Measurements from ENCODE around the gene HYAL3. TPM values are rescaled to one million over a fixed set of nuclear protein-coding genes. Genes with fewer than 3 reads are reported as not detected.

Gene HYAL3
- total RNA-seq, 1 donor from 2014 or later, result not detected

DNA sequence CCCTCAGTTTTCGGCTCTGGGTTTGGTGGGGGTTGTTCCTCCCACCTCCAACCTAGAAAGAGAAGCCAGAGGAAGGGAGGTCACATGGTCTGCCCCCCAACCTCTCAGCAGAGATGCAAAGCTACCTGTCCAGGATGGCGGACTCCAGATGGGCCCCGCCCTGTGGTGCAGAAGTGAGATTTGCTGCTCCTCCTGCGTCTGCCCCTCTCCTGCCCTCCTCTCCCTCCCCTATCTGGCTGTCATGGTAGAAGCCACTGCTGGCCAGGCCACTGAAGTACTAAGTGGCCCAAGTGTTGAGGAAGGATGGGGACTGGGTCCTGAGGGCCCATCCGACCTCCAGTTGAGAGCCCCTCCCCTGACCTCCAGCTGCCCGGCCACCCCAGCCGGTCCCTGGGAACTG lies 32.4 kb downstream of the HYAL3 start:
- intact Hi-C loops (cut with DNase I), result no loop called here
- Histone ChIP-seq H3K9me3 (no peaks in the 10 kb centered on the region), H3K27me3 (no peaks in the 10 kb centered on the region), H3K4me3 (peak overlapping the region; percentile 61 to 70), H3K27ac (peak overlapping the region; percentile 97 to 99), H3K36me3 (no peaks in the 10 kb centered on the region), H3K4me1 (peaks cover 27 to 62% of the 10 kb centered on the region in 2 donors)
- no peak for DNase-seq (ENCODE audit: low spot score in 2 of 2)
- TF ChIP-seq, protein P1, sequence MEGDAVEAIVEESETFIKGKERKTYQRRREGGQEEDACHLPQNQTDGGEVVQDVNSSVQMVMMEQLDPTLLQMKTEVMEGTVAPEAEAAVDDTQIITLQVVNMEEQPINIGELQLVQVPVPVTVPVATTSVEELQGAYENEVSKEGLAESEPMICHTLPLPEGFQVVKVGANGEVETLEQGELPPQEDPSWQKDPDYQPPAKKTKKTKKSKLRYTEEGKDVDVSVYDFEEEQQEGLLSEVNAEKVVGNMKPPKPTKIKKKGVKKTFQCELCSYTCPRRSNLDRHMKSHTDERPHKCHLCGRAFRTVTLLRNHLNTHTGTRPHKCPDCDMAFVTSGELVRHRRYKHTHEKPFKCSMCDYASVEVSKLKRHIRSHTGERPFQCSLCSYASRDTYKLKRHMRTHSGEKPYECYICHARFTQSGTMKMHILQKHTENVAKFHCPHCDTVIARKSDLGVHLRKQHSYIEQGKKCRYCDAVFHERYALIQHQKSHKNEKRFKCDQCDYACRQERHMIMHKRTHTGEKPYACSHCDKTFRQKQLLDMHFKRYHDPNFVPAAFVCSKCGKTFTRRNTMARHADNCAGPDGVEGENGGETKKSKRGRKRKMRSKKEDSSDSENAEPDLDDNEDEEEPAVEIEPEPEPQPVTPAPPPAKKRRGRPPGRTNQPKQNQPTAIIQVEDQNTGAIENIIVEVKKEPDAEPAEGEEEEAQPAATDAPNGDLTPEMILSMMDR (IDR thresholded peaks at IDR 0.05), result no peak

DNA sequence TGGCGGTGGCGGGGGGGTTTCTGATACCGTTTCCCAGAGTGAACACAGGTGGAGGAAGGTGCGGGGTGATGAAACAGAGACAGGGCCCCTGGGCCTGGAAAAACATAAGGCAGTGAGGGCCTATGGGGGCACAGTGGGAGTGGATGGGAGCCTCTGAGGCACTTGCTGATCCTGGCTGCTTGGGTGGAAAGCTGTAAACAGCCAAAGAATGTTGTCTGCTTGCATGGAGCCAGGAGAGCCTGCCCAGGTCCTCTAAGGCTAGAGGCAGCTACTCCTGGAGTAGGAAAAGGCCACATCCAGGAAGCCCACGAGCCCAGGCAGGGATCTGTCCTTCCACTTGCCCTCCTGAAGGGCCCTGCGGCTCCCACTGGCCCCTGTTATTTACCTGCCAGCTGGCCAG lies 33.2 kb downstream of the HYAL3 start:
- no peaks in the 10 kb centered on the region for H3K9me3 ChIP-seq
- H3K36me3 ChIP-seq, result no peaks in the 10 kb centered on the region
- H3K4me1 ChIP-seq, result peaks cover 28 to 65% of the 10 kb centered on the region in 2 donors
- TF ChIP-seq, protein P1 (IDR thresholded peaks at IDR 0.05), result no peak
- no peaks in the 10 kb centered on the region for H3K27me3 ChIP-seq
- peak overlapping the region; percentile 97 to 99 for H3K27ac ChIP-seq
- intact Hi-C loops (cut with DNase I), result no loop called here
- no peak for DNase-seq (ENCODE audit: low spot score in 2 of 2)
- H3K4me3 ChIP-seq, result peak overlapping the region in 1 of 2 donors; percentile 70

DNA sequence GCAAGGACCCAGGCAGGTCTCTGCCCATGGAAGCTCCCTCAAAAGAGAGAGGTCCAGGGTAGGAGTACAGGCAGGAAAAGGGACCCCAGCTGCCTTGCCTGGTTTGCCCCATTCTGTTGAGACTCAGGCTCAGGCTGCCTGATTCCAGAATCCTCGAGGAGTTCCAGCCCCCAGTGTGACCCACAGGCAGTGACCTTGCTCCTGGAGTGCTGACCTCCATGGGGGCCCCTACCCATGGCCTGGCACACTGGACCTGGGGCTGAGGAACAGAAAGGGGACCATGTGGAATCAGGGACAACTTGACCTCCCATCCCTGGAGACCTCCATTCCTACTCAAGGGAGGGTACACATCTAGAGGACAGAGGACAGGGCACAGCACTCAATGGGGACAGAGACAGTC lies 33.6 kb downstream of the HYAL3 start:
- intact Hi-C loops (cut with DNase I), result loop anchor here (2.0 kb wide), 2 partner anchors 27 to 33 kb away; partner anchors contain the start of genes HYAL3 and NAA80
- no peaks in the 10 kb centered on the region for H3K9me3 ChIP-seq
- no peaks in the 10 kb centered on the region for H3K36me3 ChIP-seq
- H3K4me1 ChIP-seq, result peaks cover 33 to 68% of the 10 kb centered on the region in 2 donors
- TF ChIP-seq, protein P1 (IDR thresholded peaks at IDR 0.05), result no peak
- H3K27ac ChIP-seq, result peak overlapping the region; percentile 97 to 99
- H3K4me3 ChIP-seq, result peak overlapping the region in 1 of 2 donors; percentile 70
- no peak for DNase-seq (ENCODE audit: low spot score in 2 of 2)
- no peaks in the 10 kb centered on the region for H3K27me3 ChIP-seq

DNA sequence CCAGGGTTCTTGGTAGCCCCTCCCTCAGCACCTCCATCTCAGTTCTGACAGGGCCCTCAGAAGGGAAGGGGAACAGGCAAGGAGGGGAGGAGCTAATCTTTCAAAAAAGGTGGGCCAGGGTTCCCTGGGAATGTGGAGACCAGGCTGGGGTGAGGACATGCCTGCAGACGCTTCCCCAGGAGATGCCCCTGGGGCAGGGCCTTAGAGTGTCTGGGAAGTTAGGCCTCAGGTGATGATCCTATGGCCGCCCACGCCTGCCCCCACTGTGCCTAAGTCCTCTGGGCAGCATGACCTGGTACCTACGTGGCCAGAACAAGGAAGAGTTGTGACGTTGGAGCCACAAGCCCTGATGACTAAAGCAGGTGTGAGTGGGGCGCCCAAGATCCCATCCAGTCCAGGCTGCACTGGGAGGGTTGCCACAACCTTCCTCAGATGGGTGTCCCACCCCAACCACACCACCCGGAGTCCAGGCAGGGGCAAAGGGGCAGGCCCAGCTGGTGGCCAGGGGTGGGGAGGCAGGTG lies 34.2 kb downstream of the HYAL3 start:
- intact Hi-C loops (cut with DNase I), result loop anchor here (2.0 kb wide), 2 partner anchors 26 to 34 kb away; partner anchors contain the start of genes HYAL3 and NAA80
- no peaks in the 10 kb centered on the region for H3K27me3 ChIP-seq
- no peaks in the 10 kb centered on the region for H3K9me3 ChIP-seq
- H3K27ac ChIP-seq, result peak overlapping the region; percentile 97 to 99
- no peak overlapping the region for H3K4me3 ChIP-seq
- TF ChIP-seq, protein P1 (IDR thresholded peaks at IDR 0.05), result no peak
- peaks cover 33 to 66% of the 10 kb centered on the region in 2 donors for H3K4me1 ChIP-seq
- no peaks in the 10 kb centered on the region for H3K36me3 ChIP-seq
- DNase-seq (ENCODE audit: low spot score in 2 of 2), result no peak

DNA sequence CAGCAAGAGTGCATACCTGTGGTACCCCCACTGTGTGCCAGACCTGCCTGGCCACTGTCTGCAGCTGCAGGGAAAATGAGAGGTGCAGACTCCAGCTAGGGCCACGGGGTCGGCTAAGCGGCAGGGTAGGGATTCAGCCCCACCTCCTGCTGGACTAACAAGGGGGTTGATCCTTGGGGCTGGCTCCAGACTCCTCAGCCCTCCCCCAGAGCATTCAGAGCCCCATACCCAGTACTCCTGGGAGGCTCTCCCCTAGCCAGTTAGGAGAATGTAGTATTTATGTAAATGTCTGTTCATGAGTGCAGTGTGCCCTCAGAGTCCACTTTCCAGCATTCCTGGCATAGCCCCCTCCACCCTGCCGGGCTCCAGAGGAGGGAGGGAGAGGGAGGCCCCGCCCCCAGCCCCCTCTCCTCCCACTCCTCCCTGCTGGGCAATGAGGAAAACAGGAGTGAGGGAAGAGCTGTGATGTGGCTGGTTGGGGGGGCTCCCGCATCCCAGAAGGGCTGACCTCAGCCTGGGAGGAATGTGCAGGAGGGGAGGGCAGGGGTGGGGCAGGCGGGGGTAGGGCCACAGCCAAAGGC lies 34.7 kb downstream of the HYAL3 start:
- peak; percentile 69 to 95 for DNase-seq (ENCODE audit: low spot score in 2 of 2)
- intact Hi-C loops (cut with DNase I), result loop anchor here (2.0 kb wide), 2 partner anchors 26 to 34 kb away; partner anchors contain the start of genes HYAL3 and NAA80
- Histone ChIP-seq H3K4me1 (peaks cover 35 to 64% of the 10 kb centered on the region in 2 donors), H3K27me3 (no peaks in the 10 kb centered on the region), H3K4me3 (peak overlapping the region in 1 of 2 donors; percentile 3), H3K9me3 (no peaks in the 10 kb centered on the region), H3K36me3 (no peaks in the 10 kb centered on the region), H3K27ac (peak overlapping the region; percentile 97 to 99)
- TF ChIP-seq, protein P1 (IDR thresholded peaks at IDR 0.05), result no peak
